HG02981 (cell line): ENCODE measurements around the gene ELMO2.

Source experiments
- ATAC-seq: cut with Tn5 transposase; IDR thresholded peaks from one replicate; pipeline ENCODE4 v1.9.1; 2021; ENCODE audit warnings: mild to moderate bottlenecking, moderate library complexity; ENCODE audit not compliant: unreplicated experiment

Gene ELMO2

DNA sequence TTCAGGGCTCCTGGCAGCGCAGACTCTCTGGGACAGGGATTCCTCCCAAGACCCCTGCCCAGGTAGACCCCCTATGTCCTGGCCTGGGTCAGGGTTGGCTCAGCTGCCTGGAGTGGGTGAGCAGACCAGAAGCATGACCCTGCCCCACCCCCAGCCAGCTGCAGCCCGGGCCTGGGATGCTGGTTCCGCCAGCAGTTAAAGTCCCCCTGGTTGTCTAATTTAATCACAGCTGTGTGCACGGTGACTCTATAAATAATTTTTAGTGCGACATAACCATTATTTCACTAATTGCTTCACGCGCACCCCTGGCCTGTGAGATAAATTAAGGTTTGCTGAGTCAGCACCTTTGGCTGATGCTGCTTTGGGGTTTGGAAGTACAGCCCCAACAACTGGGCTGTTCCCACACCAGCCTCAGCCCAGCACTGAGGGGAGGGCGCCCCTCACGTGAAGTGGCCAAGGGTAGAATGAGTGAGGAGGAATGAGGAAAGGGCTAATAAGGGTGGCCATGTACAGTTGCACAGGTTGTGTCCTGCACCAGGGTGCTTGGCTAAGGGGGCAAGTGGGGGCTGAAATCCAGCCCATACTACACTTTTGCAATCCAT lies 72.0 kb downstream of the ELMO2 start:
- no peak for ATAC-seq

DNA sequence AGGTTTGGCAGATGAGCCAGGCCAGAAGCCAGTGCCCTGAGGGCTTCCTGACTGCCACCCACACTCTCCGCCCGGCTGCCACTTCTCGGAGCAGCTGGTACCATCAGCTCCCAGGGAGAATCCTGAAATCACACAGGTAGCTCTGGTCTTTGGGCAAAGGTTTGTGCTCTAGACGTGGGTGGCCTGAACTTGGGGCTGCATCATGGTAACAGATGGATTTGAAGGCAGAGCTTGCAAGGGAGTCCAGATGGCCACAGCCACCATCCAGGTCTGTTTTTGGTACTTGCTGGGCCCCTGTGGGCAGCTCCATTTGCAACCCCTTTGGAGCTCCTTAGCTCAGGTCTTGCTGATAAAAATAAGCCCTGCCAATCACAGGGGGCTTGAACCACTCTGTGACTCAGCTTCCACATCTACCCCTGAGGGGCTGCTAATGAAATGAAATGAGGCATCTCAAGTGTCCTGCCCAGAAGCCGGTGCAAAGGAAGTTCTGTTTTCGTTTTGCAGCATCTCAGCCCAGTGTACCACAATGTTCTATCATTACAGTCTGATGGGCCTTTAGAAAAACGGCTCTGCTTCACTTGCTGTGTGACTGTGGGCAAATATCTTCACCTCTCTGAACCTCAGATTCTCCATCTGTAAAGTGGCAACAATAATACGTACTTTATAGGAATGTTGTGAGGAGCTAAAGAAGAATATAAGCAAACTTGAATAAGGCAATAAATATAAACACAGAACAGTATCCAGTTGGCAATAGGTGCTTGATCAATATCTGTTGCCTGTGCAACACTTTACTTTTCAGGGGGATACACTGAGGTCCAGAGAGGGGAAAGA lies 73.0 kb downstream of the ELMO2 start:
- no peak for ATAC-seq

DNA sequence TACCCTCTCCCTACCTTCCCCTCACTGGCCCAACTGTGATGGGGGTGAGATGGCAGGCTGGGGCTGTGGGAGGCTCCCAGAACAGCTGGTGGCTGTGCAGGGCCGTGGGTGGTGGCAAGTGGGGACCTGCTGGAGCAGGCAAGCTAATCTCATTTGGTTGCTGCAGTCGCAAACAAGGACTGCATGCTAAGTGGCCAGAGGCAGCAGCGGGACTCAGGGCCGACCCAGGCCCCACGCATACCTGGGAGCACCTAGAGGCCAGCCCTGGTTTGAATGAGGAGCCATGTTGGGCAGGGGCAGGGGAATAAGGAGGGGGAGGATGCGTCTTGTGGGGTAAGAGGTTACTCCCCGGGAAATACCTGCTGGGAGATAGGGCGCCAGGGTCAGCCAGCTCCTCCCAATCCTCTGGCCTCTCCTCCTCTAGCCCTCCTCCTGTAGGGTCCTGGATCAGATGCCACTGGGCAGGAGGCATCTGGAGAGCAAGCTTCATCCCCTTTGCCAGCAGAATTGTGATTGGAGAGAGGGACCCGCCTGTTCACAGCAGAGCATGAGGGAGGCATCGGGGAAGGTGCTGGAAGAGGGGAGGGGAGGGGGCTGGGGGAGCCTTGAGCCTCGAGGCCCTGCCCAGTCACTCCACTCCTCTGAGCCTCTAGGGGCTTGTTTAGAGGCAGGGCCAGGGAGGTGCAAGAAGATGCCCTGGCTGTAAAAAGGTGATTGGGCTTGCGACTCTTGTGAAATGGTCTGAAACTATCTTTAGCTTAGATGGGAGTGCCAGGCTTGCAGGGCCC lies 73.8 kb downstream of the ELMO2 start:
- ATAC-seq = no peak

DNA sequence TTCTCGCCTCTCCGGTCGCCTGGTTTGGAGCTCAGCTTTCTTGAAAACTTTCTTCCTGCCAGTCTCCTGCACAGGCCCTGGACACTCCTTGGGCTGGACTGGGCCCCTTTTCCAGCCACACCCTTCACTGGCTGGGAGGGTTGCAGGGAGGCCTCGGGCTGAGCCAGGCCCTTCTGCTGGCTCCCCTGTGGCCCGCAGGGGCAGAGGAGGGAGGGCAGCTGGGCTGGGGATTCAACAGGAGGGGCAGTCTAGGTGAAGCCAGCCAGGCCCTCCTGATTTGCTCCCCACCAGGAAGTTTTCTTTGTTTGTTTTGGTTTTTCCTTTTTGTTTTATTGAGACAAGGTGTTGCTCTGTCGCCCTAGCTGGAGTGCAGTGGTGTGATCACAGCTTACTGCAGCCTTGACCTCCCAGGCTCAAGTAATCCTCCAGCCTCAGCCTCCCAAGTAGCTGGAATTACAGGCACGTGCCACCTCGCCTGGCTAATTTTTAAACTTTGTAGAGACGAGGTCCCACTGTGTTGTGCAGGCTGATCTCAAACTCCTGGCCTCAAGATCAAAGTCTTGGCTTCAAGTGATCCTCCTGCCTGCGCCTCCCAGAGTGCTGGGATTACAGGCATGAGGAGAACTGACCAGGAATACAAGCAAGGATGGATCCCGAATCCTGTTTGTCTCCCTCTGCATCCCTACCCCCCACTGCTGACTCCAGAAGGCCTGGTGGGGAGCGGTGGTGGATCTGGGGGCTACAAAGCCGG lies 74.6 kb downstream of the ELMO2 start:
- ATAC-seq = no peak

DNA sequence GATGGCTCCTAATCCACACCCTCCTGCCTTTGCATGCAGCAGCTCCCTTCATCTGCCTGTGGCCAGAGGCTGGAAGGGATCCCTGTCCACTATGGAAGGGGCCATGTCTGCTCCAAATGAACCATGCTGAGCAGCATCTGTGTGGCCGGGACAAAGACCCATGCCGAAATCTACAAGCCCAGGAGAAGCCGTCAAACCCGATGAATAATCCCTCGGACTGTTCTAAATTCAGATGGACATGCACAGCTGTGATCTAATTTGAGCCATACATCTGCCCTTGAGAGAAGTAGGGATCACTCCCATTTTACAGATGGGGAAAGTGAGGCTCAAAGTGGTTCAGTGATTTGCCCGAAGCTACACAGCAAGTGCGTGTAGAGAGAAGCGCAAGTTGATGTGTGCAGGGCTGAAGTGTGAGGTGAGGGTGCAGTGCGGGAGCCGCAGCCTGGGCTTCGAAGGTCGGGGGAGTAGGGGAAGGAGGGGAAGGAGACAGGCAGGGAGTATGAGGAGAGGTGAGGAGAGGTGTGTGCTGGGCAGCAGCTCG lies 75.5 kb downstream of the ELMO2 start:
- ATAC-seq = no peak

DNA sequence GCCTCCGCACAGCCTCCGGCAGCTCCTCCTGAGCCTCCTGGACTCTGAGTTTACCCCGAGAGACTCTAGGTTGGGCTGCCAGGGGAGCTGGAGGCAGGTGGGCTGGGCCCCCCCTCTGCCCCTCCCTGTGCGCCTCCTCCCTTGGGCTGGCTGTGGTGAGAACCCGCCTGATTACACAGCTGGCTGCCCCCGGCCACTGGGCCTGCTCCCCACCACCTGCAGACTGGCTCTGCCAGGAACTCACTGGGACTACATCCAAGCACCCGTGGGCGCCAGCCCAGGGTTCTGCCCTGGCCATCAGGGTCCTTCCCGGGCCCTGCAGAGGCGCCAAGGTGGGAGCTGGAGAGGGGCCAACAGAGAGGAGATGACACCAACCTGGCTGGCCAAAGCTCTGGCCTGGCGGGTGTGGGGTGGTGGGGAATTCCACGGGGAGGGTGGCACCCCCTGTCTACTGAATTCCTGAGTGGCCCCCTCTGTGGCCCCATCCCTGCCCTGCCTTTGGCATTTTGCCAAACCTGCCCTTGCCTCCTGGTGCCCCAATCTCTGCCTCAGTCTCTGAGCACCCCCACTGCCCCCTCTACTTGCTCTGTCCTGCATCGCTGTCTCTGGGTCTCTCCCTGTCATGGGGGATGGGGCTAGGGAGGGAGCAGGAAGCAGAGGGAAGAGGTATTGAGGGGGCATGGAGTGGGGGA lies 76.2 kb downstream of the ELMO2 start:
- no peak for ATAC-seq

DNA sequence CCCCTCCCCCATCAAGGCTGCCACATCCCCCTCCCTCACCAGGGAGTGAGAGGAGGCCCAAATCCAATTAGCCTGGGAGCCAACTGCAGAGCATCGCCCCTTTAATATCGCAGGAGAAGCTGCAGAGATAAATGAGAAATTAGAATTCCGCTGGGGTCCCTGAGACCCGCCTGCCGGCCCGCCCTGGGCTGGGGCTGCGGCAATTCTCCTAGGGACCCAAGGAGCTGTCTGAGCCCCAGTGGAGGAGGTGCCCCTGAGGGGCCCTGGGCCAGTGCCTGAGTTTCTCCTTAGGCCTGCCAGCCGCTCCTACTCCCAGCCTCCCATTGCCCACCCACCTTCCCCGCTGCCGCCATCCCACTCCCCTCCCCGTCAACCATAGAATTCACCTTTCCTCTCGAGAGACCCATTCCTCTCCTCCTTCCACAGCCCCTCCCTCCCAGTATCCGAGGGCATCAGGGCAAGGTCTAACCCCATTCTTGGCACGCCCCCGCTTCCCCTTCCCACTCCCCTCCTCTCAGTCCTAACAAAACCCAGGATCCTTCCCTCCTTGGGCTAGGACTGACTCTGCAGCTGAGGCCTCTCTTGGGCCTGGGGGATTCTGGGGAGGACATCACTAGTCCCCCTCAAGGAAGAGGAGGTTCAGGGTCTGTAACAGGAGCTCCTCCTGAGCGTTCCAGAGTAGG lies 78.1 kb downstream of the ELMO2 start:
- no peak for ATAC-seq

DNA sequence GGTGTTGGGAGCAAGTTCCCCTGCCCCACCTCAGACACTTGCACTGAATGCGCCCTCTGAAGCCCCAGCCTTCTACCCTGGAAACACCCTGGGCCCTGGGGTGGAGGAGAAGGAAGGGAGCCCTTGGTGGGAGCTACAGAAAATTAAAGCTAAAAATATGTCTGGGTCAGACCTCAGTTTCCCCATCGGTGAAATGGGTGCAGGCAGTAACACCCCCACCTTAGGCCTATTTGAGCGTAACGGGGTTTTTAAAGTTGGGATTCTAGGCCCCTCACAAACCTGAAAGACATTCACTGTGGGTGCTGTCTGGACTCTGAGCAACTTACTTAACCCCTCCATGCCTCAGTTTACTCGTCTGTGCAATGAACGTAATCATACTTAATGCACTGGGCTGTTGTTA lies 78.9 kb downstream of the ELMO2 start:
- no peak for ATAC-seq

DNA sequence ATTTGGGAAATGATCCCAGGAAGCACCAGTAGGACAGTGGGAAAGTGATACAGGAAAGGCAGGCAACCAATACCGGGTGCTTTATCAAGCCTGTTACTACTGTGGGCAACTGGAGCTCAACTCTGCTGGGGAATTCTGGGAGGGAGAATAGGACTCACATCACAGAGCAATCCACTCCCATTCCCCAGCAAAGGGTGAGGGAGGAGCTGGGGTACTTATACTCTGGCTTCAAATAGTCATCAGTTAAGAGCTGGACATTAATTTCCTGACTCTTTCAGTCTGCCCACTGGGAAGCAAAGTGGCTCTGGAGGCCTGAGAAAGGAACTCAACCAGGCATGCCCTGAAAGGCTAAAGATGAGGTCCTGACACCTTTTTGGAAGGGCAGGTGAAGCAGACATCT lies 80.6 kb downstream of the ELMO2 start:
- ATAC-seq = no peak

DNA sequence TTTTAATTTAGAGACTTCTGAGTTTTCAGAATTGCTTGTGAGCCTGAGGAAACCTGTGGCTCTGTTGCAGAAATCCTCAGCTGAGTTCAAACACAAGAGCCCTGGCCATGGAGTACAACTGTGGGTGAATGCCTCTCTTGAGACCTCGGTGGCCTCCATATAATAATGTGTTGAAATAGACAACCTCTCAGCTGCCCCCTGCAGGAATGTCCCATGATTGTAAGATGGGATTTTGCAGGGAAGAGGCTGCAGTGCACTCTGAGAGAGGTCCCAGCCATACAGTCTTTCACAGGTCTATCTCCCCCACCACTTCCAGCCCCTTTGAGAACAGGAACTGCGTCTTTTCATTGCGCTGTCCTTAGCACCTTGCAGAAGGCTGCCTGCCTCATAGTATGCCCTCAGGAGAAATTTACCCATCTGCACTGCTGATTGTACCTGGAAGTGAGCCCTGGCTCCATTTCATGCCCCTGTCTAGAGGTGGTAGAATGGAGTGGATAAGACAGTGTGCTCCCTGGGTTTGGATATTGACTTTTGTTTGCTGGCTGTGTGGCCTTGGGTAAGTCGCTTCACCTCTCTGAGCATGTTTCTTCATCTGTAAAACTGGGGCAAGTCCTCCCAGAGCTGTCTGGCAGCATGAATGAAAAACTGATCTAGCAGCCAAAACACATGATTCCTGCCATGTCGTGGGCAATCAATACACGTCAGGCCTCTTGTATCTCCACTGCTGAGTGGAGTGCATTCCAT lies 81.3 kb downstream of the ELMO2 start:
- no peak for ATAC-seq

DNA sequence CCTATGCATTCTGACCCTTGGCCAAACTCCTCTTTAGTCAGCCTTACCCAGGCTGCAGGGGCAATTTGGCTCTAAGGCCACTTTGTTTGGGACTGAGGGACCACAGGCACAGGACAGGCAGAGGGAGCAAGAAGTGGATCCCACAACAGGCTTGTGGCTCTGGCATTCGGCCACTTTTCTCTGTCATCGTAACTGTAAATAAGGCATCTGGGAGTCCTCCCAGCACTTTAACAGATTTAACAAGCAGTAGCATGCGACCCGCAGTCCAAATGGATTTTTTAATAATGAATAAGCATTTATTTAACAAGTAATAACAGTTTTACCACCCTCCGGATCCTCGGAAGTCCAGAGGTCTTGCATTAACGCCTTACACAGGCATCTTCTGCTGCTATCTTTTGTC lies 82.0 kb downstream of the ELMO2 start:
- ATAC-seq = no peak

DNA sequence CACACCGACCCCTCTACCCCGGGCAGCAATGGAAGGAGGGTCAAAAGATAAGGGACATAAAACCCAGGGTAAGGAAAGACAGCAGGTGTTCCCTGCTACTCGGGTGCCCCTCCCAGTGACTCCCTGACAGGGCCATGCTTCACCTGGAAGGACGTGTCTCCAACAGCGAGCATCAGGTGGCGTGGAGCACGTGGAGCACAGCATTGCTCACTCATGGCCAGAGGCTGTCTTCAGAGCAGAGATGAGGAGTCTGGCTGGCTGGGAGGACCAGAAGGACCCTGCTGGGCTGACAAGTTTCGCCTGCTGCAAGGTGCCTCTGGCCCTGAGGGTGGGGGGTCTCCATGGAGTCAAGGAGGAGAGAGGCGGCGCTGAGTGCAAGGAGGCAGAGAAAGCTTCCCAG lies 82.9 kb downstream of the ELMO2 start:
- no peak for ATAC-seq

DNA sequence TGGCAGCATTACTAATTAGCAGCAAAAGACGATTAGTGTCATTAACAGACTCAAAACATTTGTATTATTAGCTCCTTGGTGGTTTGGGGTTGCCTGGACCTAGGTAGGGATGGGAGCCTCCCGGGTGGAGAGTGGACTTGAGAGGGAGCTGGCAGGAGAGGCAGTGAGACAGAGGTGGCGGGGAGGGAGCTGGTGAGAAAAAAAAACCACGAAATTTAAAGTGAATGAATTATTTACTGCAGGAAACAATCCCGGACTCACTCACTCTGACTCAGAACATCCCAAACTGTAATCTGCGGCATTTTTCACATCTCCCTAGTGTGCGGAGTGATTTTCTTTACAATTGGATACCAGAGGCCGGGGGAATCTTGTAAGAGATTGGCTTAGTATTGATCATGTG lies 83.8 kb downstream of the ELMO2 start:
- ATAC-seq = no peak

DNA sequence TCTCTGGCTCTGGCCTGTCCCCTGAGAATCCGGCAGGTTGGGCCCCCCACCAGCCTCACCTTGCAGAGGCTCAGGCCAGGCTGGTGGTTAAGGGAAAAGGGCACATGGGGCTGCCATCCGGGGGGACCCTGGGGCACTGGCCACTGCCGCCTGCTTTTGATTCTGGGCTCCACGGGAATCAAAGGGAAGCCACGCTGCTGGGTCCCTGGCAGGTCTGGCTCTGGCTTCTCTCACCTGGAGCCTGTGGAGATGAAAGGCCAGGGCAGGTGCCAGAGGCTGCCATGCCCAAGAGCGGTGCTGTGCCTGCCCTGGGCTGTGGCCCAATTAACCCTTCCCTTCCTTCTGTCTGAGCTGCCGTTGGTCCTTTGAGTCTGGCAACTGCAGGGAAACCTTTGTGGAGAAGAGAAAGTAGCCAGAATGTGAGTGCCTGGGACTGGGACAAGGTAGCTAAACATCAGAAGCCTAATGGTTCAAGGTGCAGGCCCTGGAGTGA lies 88.7 kb downstream of the ELMO2 start:
- no peak for ATAC-seq

DNA sequence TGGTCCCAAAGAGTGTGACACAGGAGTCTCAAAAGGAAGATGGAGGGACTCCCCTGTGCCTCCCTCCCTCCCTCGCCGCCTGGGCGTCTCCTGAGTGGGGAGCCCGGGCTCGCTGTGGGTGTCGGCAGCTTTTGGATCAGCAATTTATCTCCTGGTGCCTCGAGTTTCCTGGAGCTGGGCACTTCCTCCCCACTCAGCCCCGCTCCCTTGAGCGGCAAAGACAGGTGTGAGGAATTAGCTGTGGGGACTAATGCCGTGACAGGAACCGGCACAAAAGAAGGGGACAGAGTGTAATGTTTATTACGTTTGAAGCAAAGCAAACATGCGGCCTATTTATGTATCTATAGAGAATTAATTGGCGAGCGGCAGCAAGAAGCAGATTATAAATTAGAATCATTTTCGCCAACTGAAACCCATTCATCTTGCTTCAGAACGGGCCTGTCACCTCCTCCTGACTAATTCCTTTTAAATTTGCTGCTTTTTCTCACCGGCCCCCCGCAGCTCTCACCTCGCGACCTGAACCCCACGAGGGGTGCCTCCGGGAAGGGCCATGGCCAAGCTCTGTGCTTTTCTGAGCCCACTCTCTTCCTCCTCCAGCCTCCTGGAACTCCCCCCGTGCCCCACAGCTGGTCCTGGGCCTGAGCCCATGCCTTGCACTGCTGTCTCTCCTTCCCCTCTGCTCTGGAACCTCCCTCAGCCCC lies 89.3 kb downstream of the ELMO2 start:
- ATAC-seq = no peak
